K562 (cell line): Measurements from ENCODE around the gene RABL3. TPM values are rescaled to one million over a fixed set of nuclear protein-coding genes. Genes with fewer than 3 reads are reported as not detected.
"Not testable (repeated sequence)": the region's sequence is repeated elsewhere in the genome, so short reads cannot be mapped to it uniquely, and the experiment has no call there.

Experiments
- ATAC-seq: fragments of 200-7000 bp; cut with Tn5 transposase; 3 replicates; pipeline ENCODE4 v1.9.1; 2020; ENCODE audit warnings: moderate library complexity
- BruUV-seq: library from RNA; stranded (reverse); fragments of 400-500 nt; replicated peaks from 2 replicates; lab custom pipeline; 2021; lab: Mats Ljungman, UMichigan
- CTCF ChIA-PET: fragments of 300-600 bp; formaldehyde crosslinking; extraction: SDS; loops from one replicate; lab custom pipeline; 2021; ENCODE audit warnings: low intra/inter-chr PET ratio; lab: Yijun Ruan, JAX
- POLR2A ChIA-PET: fragments of 300-600, 350-650 bp; sonication (Branson Sonifier 250); formaldehyde crosslinking; extraction: SDS; loops from one replicate; lab custom pipeline; 2021; ENCODE audit warnings: antibody characterized with exemption, inconsistent platforms; lab: Yijun Ruan, JAX
- DNase-seq, 4 experiments: peaks; one replicate each; pipeline versions ENCODE4 v3.0.0 to v3.0.0-alpha.2; 2011 to 2018; ENCODE audit warnings: low spot score in 3 of 4, mixed read lengths in 3 of 4; ENCODE audit errors: extremely low read depth in 1 of 4
- FAIRE-seq: peaks from 2 replicates; lab custom pipeline; 2011; peaks lifted over from hg19 to GRCh38; lab: Jason Lieb, UNC
- H2AFZ ChIP-seq: 2 replicates; pipeline ENCODE4 v1.6.0; 2011; ENCODE audit warnings: low read depth, low read length, control low read depth, inconsistent platforms
- H3K27ac ChIP-seq: fragments of 200-600 bp; 3 replicates; pipeline ENCODE4 v1.8.0; 2011; ENCODE audit warnings: low read depth, mild to moderate bottlenecking, control low read depth, inconsistent platforms, low read length, moderate library complexity, mixed read lengths; ENCODE audit errors: extremely low read depth
- H3K27me3 ChIP-seq, 2 experiments: fragments of 300-600 bp in 1 of 2; 2 replicates in 1 of 2; 3 replicates in 1 of 2; pipeline versions ENCODE4 v1.6.0 to v1.8.0; 2011; ENCODE audit warnings: inconsistent platforms in 2 of 2, low read length in 2 of 2, mild to moderate bottlenecking in 1 of 2, mixed read lengths in 1 of 2, moderate library complexity in 1 of 2; ENCODE audit not compliant: control insufficient read depth in 2 of 2, insufficient read depth in 2 of 2
- H3K36me3 ChIP-seq: fragments of 300-600 bp; 3 replicates; pipeline ENCODE4 v1.8.0; 2011; ENCODE audit warnings: mild to moderate bottlenecking, low read length, inconsistent platforms; ENCODE audit not compliant: control insufficient read depth, insufficient read depth
- H3K4me1 ChIP-seq, 2 experiments: fragments of 200-600 bp in 1 of 2; replicated peaks in 1 of 2; 2 replicates in 1 of 2; 3 replicates in 1 of 2; pipeline versions ENCODE4 v1.5.1 to v1.8.0; 2011; ENCODE audit warnings: inconsistent platforms in 2 of 2, low read length in 2 of 2, mild to moderate bottlenecking in 1 of 2, mixed read lengths in 1 of 2, moderate library complexity in 1 of 2; ENCODE audit not compliant: control insufficient read depth in 2 of 2, insufficient read depth in 2 of 2
- H3K4me2 ChIP-seq: 2 replicates; pipeline ENCODE4 v1.6.1; 2011; ENCODE audit warnings: low read length, control low read depth, inconsistent platforms, mixed read lengths; ENCODE audit not compliant: insufficient read depth
- H3K4me3 ChIP-seq: fragments of 200-600 bp; sonication (generic), shearing (Covaris generic); 2 replicates; pipeline ENCODE4 v1.5.1; 2016; ENCODE audit warnings: control low read depth, inconsistent platforms
- H3K79me2 ChIP-seq: fragments of 200-600 bp; 3 replicates; pipeline ENCODE4 v1.8.0; 2011; ENCODE audit warnings: low read length, inconsistent platforms; ENCODE audit not compliant: control insufficient read depth, insufficient read depth
- H3K9ac ChIP-seq, 2 experiments: 2 replicates each; pipeline versions ENCODE4 v1.6.0 to v1.6.1; 2011; ENCODE audit warnings: low read depth in 2 of 2, low read length in 2 of 2, control low read depth in 1 of 2, inconsistent platforms in 1 of 2, mild to moderate bottlenecking in 1 of 2, mixed read lengths in 1 of 2; ENCODE audit not compliant: insufficient read depth in 1 of 2
- H3K9me1 ChIP-seq: one replicate; pipeline ENCODE4 v1.6.0; 2011; ENCODE audit warnings: inconsistent platforms, mild to moderate bottlenecking, low read length, moderate library complexity; ENCODE audit not compliant: control insufficient read depth, insufficient read depth
- H3K9me3 ChIP-seq: replicated peaks from 2 replicates; pipeline ENCODE4 v1.5.1; 2011; ENCODE audit warnings: low read depth, low read length, inconsistent platforms; ENCODE audit not compliant: control insufficient read depth, insufficient read depth
- H4K20me1 ChIP-seq: replicated peaks from 2 replicates; pipeline ENCODE4 v1.6.1; 2011; ENCODE audit warnings: low read length, inconsistent platforms, mixed read lengths; ENCODE audit not compliant: control insufficient read depth, insufficient read depth
- BHLHE40 ChIP-seq: IDR thresholded peaks from 2 replicates; pipeline ENCODE4 v1.6.1; 2011; ENCODE audit warnings: low read length, improper control_type of control experiment
- HCFC1 ChIP-seq: IDR thresholded peaks from 2 replicates; pipeline ENCODE4 v1.6.1; 2012; ENCODE audit warnings: low read depth, low read length, improper control_type of control experiment
- ZNF146 ChIP-seq: IDR thresholded peaks from one replicate; pipeline ENCODE4 v1.6.1; 2018; ENCODE audit warnings: missing compliant biosample characterization; ENCODE audit not compliant: unreplicated experiment
- WGBS: fragments of 100-300 bp; shearing (Covaris generic); methylation state at CpG from one replicate; pipeline ENCODE4 v1.1.6; 2016; ENCODE audit warnings: low coverage, mixed read lengths; ENCODE audit not compliant: insufficient coverage; ENCODE audit errors: missing lambda C conversion rate; 5-methylcytosine and 5-hydroxymethylcytosine counted together
- in situ Hi-C: fragments of 300-500 bp; cut with MboI; formaldehyde crosslinking; loops from 4 replicates; pipeline ENCODE4 v1.15.0; 2018; ENCODE audit warnings: inconsistent platforms, mixed read lengths
- intact Hi-C: fragments of 100-400 bp; cut with micrococcal nuclease; formaldehyde crosslinking; loops from 2 replicates; pipeline ENCODE4 v1.14.2; 2022
- polyA plus RNA-seq, 8 experiments: library from polyadenylated mRNA; depleted of rRNA in 4 of 8; stranded (reverse) in 5 of 8; unstranded in 3 of 8; fragments of >200 nt; fragmentation: Nextera tagmentation in 2 of 8; fragmentation: Illumina TruSeq in 1 of 8; extraction: Ambion mirVana in 2 of 8; extraction: Trizol in 1 of 8; gene quantifications; 2 replicates each; pipeline versions ENCODE4 v1.2.1 to v1.2.3, GENCODE V29; 2011 to 2014; ENCODE audit warnings: inconsistent platforms in 1 of 8, missing spikeins in 1 of 8
- total RNA-seq, 7 experiments: library from RNA; depleted of rRNA in 6 of 7; stranded (reverse); fragments of >200 nt in 6 of 7; fragmentation: Illumina TruSeq in 2 of 7; extraction: Trizol in 2 of 7; gene quantifications; 2 replicates each; pipeline versions ENCODE4 v1.2.1 to v1.2.3, GENCODE V29; 2011 to 2021; ENCODE audit warnings: low replicate concordance in 1 of 7

The RABL3 gene
- total and polyA plus RNA-seq, 9 of the 15 experiments (the other 6 are each of a cell fraction or from before 2014, with no cell fraction given) = 6.5 to 30.7 (median 12.3) TPM

DNA sequence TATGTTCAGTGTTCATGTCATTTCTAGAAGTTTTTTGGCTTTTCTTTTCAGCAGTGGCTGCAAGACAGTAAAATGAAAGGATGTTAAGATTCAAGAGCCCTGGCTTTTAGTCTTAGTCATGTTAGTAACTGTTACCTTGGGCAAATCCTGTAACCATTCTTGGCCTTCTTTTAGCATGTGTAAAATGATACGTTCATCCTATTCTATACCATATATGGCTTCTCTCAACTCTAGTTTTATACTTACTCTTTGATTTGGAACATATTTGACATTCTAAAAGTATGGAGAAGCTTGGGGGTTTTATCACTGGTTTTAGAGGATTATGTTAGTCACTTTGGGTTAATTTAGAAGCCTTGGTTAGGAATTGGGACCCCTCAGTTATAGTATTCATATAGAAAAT lies 20.3 kb upstream of the RABL3 start:
- POLR2A ChIA-PET = no interaction called here
- FAIRE-seq = no peak
- H3K4me1 ChIP-seq = peaks cover 0 to 5% of the 10 kb centered on the region in 2 experiments; a peak in 3 of 5 replicates

DNA sequence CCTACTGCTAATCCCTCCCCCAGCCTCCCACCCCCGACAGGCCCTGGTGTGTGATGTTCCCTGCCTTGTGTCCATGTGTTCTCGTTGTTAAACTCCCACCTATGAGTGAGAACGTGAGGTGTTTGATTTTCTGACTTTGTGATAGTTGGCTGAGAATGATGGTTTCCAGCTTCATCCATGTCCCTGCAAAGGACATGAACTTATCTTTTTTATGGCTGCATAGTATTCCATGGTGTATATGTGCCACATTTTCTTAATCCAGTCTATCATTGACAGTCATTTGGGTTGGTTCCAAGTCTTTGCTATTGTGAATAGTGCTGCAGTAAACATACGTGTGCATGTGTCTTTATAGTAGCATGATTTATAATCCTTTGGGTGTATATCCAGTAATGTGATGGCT lies 16.2 kb upstream of the RABL3 start:
- DNase-seq, H4K20me1 ChIP-seq, H3K27me3 ChIP-seq, H3K4me3 ChIP-seq, BruUV-seq, H3K9ac ChIP-seq, H3K9me1 ChIP-seq, H2AFZ ChIP-seq, H3K36me3 ChIP-seq, H3K4me1 ChIP-seq, FAIRE-seq, H3K4me2 ChIP-seq, in situ Hi-C loops, H3K27ac ChIP-seq, intact Hi-C loops, CTCF ChIA-PET, H3K9me3 ChIP-seq, POLR2A ChIA-PET, ATAC-seq: not testable (repeated sequence)
- peak; percentile 71 for TF ChIP-seq ZNF146 (CRISPR knock-in tag)
- 51% methylated on average over 3 of the region's 4 CpGs for WGBS
- peaks cover 27% of the 10 kb centered on the region for H3K79me2 ChIP-seq

More for the DNA sequence above, 20.3 kb upstream of the RABL3 start:
- no peak for DNase-seq
- 63% methylated on average over 1 of the region's 1 CpG for WGBS
- no peak for ATAC-seq
- no peak overlapping the region for H3K4me2 ChIP-seq
- in situ Hi-C loops (no loop called here), intact Hi-C loops (no loop called here)
- H3K27me3 ChIP-seq = no peaks in the 10 kb centered on the region
- H3K27ac ChIP-seq = no peak overlapping the region
- no TSS peak for BruUV-seq
- H4K20me1 ChIP-seq = no peaks in the 10 kb centered on the region
- no peaks in the 10 kb centered on the region for H3K36me3 ChIP-seq
- CTCF ChIA-PET = no interaction called here
- H3K9me3 ChIP-seq = no peaks in the 10 kb centered on the region
- no peaks in the 10 kb centered on the region for H3K9me1 ChIP-seq
- H2AFZ ChIP-seq = no peak overlapping the region
- H3K4me3 ChIP-seq = no peak overlapping the region
- H3K79me2 ChIP-seq = peaks cover 37% of the 10 kb centered on the region
- TF ChIP-seq BHLHE40 (no peak), HCFC1 (no peak)
- H3K9ac ChIP-seq = no peak overlapping the region
